Gastroesophageal sphincter (tissue), 4 donors: Measurements from ENCODE around the gene CNTRL. TPM values are rescaled to one million over a fixed set of nuclear protein-coding genes. Genes with fewer than 3 reads are reported as not detected.
"Not testable (repeated sequence)": the region's sequence is repeated elsewhere in the genome, so short reads cannot be mapped to it uniquely, and the experiment has no call there.

Source experiments
- ATAC-seq: fragments of 150-250 bp; one replicate; pipeline ENCODE4 v1.9.1; 2016; ENCODE audit warnings: mild to moderate bottlenecking, moderate library complexity
- H3K27ac ChIP-seq, 4 donors: fragments of 200-600 bp; sonication (generic) in 3 of 4; 1 replicate in 3 of 4; 2 replicates in 1 of 4; pipeline ENCODE4 v1.5.1; 2016 to 2019
- H3K27me3 ChIP-seq: fragments of 200-600 bp; sonication (generic); one replicate; pipeline ENCODE4 v1.5.1; 2019
- H3K36me3 ChIP-seq, 2 donors: fragments of 200-600 bp; sonication (generic); one replicate each; pipeline ENCODE4 v1.5.1; 2019; ENCODE audit warnings: control low read depth in 1 of 2
- H3K4me1 ChIP-seq, 3 donors: fragments of 200-600 bp; sonication (generic); 1 replicate in 2 of 3; 2 replicates in 1 of 3; pipeline ENCODE4 v1.5.1; 2016 to 2019; ENCODE audit warnings: control low read depth in 2 of 3
- H3K4me3 ChIP-seq, 2 donors: fragments of 200-600 bp; sonication (generic); one replicate each; pipeline ENCODE4 v1.5.1; 2019; ENCODE audit warnings: mild to moderate bottlenecking in 1 of 2, moderate library complexity in 1 of 2
- H3K9me3 ChIP-seq, 3 donors: fragments of 200-600 bp; sonication (generic); one replicate each; pipeline ENCODE4 v1.5.1; 2017 to 2019; ENCODE audit warnings: control low read depth in 2 of 3
- CTCF ChIP-seq, 4 experiments: fragments of 200-600 bp in 2 of 4; fragments of 450-650 bp in 2 of 4; sonication (generic) in 1 of 4; IDR thresholded peaks; one replicate each; pipeline ENCODE4 v1.5.1; 2017 to 2019; ENCODE audit warnings: antibody characterized with exemption in 4 of 4, mild to moderate bottlenecking in 2 of 4, moderate library complexity in 2 of 4
- EP300 ChIP-seq: sonication (generic); formaldehyde crosslinking; IDR thresholded peaks from one replicate; pipeline ENCODE4 v1.6.1; 2017; ENCODE audit warnings: antibody characterized with exemption, mild to moderate bottlenecking
- POLR2A ChIP-seq, 2 donors: fragments of 450-650 bp; IDR thresholded peaks; one replicate each; pipeline ENCODE4 v1.6.1; 2017; ENCODE audit warnings: antibody characterized with exemption in 2 of 2, mild to moderate bottlenecking in 2 of 2, moderate library complexity in 1 of 2
- POLR2AphosphoS5 ChIP-seq: sonication (generic); formaldehyde crosslinking; IDR thresholded peaks from one replicate; pipeline ENCODE4 v1.6.1; 2017; ENCODE audit warnings: antibody characterized with exemption
- WGBS, 2 donors: methylation state at CpG; one replicate each; pipeline ENCODE4 v1.1.5; 2018; ENCODE audit warnings: low coverage in 1 of 2; 5-methylcytosine and 5-hydroxymethylcytosine counted together
- total RNA-seq, 4 donors: library from RNA; depleted of rRNA; stranded (reverse); fragments of >200 nt; gene quantifications; one replicate each; pipeline ENCODE4 v1.1.0, GENCODE V29; 2016

The CNTRL gene
- total RNA-seq, 4 donors from 2014 or later = 7.3 to 18.7 (median 16.9) TPM

DNA sequence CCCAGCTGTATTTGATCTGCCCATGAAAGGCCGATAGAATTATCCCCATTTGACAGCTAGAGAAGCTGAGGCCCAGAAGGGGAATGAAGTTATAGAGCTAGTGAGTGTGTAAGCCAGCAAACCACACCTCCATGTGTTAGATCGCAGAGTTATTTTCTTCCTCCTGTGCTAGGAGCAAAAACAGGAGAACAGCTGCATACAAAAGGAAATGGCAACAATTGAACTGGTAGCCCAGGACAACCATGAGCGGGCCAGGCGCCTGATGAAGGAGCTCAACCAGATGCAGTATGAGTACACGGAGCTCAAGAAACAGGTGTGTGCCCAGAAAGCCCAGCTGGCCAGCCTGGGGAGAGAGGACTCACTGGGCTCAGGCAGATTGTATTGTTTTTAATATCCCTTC, 96.5 kb downstream of the CNTRL start:
- Histone ChIP-seq H3K4me3 (no peak overlapping the region), H3K27me3 (no peaks in the 10 kb centered on the region), H3K27ac (no peak overlapping the region), H3K9me3 (no peaks in the 10 kb centered on the region), H3K36me3 (peaks cover 0 to 98% of the 10 kb centered on the region in 2 donors), H3K4me1 (no peaks in the 10 kb centered on the region)
- no peak for ATAC-seq
- TF ChIP-seq POLR2A (IDR thresholded peaks at IDR 0.05) = no peak
- no peak for TF ChIP-seq POLR2AphosphoS5
- TF ChIP-seq CTCF (IDR thresholded peaks at IDR 0.05) = no peak
- no peak for TF ChIP-seq EP300
- WGBS, 2 donors = 87 to 92% methylated on average over 4 of the region's 5 CpGs

DNA sequence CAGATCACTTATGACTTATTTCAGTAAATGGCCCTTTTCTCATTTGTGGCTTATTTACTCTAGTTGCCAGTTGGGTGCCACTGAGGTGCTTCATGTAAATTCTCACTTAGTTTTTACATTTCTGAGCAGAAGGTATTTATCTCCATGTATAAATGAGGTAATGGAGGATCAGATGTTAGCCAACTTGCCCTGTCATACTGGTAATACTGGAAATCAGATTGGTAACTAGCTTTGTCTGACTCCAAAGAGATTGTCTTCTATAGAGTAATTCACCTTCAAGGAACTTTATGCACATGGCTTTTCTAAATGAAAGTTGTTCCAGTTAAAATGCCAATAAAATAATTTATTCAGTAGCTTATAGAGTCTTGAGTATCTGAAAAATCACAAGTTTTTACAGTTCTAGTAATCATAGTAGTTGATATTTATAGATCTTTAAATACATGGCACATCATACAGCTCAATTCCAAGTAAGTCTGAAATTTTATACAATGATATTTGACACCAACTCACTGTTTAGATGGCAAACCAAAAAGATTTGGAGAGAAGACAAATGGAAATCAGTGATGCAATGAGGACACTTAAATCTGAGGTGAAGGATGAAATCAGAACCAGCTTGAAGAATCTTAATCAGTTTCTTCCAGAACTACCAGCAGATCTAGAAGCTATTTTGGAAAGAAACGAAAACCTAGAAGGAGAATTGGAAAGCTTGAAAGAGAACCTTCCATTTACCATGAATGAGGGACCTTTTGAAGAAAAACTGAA, 98.2 kb downstream of the CNTRL start:
- Histone ChIP-seq H3K36me3 (peaks cover 0 to 91% of the 10 kb centered on the region in 2 donors), H3K4me3 (no peak overlapping the region), H3K4me1 (no peaks in the 10 kb centered on the region), H3K27ac (no peak overlapping the region), H3K27me3 (no peaks in the 10 kb centered on the region), H3K9me3 (no peaks in the 10 kb centered on the region)
- no peak for TF ChIP-seq POLR2A (IDR thresholded peaks at IDR 0.05)
- no peak for TF ChIP-seq CTCF (IDR thresholded peaks at IDR 0.05)
- no peak for TF ChIP-seq EP300
- no peak for ATAC-seq
- 100% methylated on average over 1 of the region's 1 CpG for WGBS, 2 donors

GRCh38 chr9:121173501-121173900, 98.7 kb downstream of the CNTRL start:
- Histone ChIP-seq H3K27me3 (no peaks in the 10 kb centered on the region), H3K4me1 (no peaks in the 10 kb centered on the region), H3K27ac (no peak overlapping the region), H3K4me3 (no peak overlapping the region), H3K36me3 (peaks cover 0 to 90% of the 10 kb centered on the region in 2 donors), H3K9me3 (no peaks in the 10 kb centered on the region)
- no peak for ATAC-seq
- TF ChIP-seq EP300 (no peak), POLR2AphosphoS5 (no peak), POLR2A (IDR thresholded peaks at IDR 0.05) (no peak), CTCF (IDR thresholded peaks at IDR 0.05) (no peak)
- 85 to 88% methylated on average over 7 of the region's 7 CpGs for WGBS, 2 donors

GRCh38 chr9:121178676-121179372, 104.1 kb downstream of the CNTRL start:
- Histone ChIP-seq H3K4me3 (no peak overlapping the region), H3K27ac (no peak overlapping the region), H3K9me3 (no peaks in the 10 kb centered on the region), H3K27me3 (no peaks in the 10 kb centered on the region), H3K4me1 (peaks cover 0 to 38% (median 12%) of the 10 kb centered on the region in 3 donors), H3K36me3 (peaks cover 0 to 75% of the 10 kb centered on the region in 2 donors)
- WGBS, 2 donors = 72 to 79% methylated on average over 6 of the region's 6 CpGs
- no peak for TF ChIP-seq EP300
- TF ChIP-seq CTCF (IDR thresholded peaks at IDR 0.05) = no peak
- no peak for TF ChIP-seq POLR2A (IDR thresholded peaks at IDR 0.05)
- no peak for TF ChIP-seq POLR2AphosphoS5
- no peak for ATAC-seq

- ATAC-seq, H3K9me3 ChIP-seq, H3K4me3 ChIP-seq, H3K27me3 ChIP-seq: not testable (repeated sequence)
- peaks cover 0 to 70% of the 10 kb centered on the region in 2 donors for H3K36me3 ChIP-seq
- H3K4me1 ChIP-seq = peaks cover 0 to 42% (median 13%) of the 10 kb centered on the region in 3 donors
- 82 to 100% methylated on average over 1 of the region's 1 CpG for WGBS, 2 donors
- H3K27ac ChIP-seq = peak overlapping the region in 1 of 4 donors; percentile 2
Measured at GRCh38 chr9:121179373-121179721, 104.6 kb downstream of the CNTRL start.
